HepG2 (cell line): ENCODE results near the gene MARK4. TPM values are rescaled to one million over a fixed set of nuclear protein-coding genes. Genes with fewer than 3 reads are reported as not detected.

ENCODE experiments used
- ATAC-seq: fragments of 200-7000 bp; cut with Tn5 transposase; 3 replicates; pipeline ENCODE4 v1.9.1; 2020; ENCODE audit warnings: mild to moderate bottlenecking, moderate library complexity
- BruUV-seq: library from RNA; stranded (reverse); fragments of 400-500 nt; replicated peaks from 2 replicates; lab custom pipeline; 2021; lab: Mats Ljungman, UMichigan
- CTCF ChIA-PET: fragments of 300-600 bp; formaldehyde crosslinking; extraction: SDS; loops from one replicate; lab custom pipeline; 2021; ENCODE audit warnings: low total read pairs, inconsistent platforms, low intra/inter-chr PET ratio; lab: Yijun Ruan, JAX
- POLR2A ChIA-PET: fragments of 350-600 bp; sonication (Branson Sonifier 250); formaldehyde crosslinking; loops from one replicate; lab custom pipeline; 2020; ENCODE audit warnings: antibody characterized with exemption, inconsistent platforms; lab: Yijun Ruan, JAX
- DNase-seq: peaks from one replicate; pipeline ENCODE4 v3.0.0-alpha.2; 2015; ENCODE audit warnings: low spot score
- FAIRE-seq: peaks from 3 replicates; lab custom pipeline; 2011; peaks lifted over from hg19 to GRCh38; lab: Jason Lieb, UNC
- H2AFZ ChIP-seq: one replicate; pipeline ENCODE4 v1.6.1; 2011; ENCODE audit warnings: low read length, inconsistent platforms
- H3K27ac ChIP-seq: fragments of 300-600 bp; 3 replicates; pipeline ENCODE4 v1.8.0; 2011; ENCODE audit warnings: mixed run types, mild to moderate bottlenecking, mixed read lengths, low read length, inconsistent platforms; ENCODE audit not compliant: insufficient read depth; ENCODE audit errors: extremely low read length
- H3K27me3 ChIP-seq, 2 experiments: fragments of 200-600 bp in 1 of 2; 2 replicates in 1 of 2; 3 replicates in 1 of 2; pipeline versions ENCODE4 v1.6.0 to v1.8.0; 2011; ENCODE audit warnings: low read length in 2 of 2, mild to moderate bottlenecking in 2 of 2, moderate library complexity in 2 of 2, inconsistent platforms in 1 of 2; ENCODE audit not compliant: insufficient read depth in 2 of 2, control insufficient read depth in 1 of 2
- H3K36me3 ChIP-seq, 2 experiments: fragments of 200-600 bp in 1 of 2; replicated peaks in 1 of 2; 2 replicates in 1 of 2; 3 replicates in 1 of 2; pipeline versions ENCODE4 v1.5.1 to v1.8.0; 2011; ENCODE audit warnings: low read length in 2 of 2, inconsistent platforms in 1 of 2; ENCODE audit not compliant: insufficient read depth in 2 of 2, control insufficient read depth in 1 of 2
- H3K4me1 ChIP-seq: 2 replicates; pipeline ENCODE4 v1.5.1; 2012; ENCODE audit warnings: low read length, inconsistent platforms; ENCODE audit not compliant: insufficient read depth
- H3K4me2 ChIP-seq: 2 replicates; pipeline ENCODE4 v1.6.0; 2011; ENCODE audit warnings: low read depth, low read length, inconsistent platforms
- H3K4me3 ChIP-seq, 3 experiments: fragments of 200-600 bp in 1 of 3; sonication (generic), shearing (Covaris generic) in 1 of 3; replicated peaks in 1 of 3; 2 replicates each; pipeline ENCODE4 v1.5.1; 2011 to 2016; ENCODE audit warnings: low read length in 3 of 3, inconsistent platforms in 2 of 3, low read depth in 2 of 3, mild to moderate bottlenecking in 2 of 3, control low read depth in 1 of 3, mixed read lengths in 1 of 3; ENCODE audit not compliant: insufficient read depth in 1 of 3
- H3K79me2 ChIP-seq: one replicate; pipeline ENCODE4 v1.6.1; 2011; ENCODE audit warnings: low read length, inconsistent platforms; ENCODE audit not compliant: insufficient read depth
- H3K9ac ChIP-seq: 2 replicates; pipeline ENCODE4 v1.6.0; 2011; ENCODE audit warnings: mild to moderate bottlenecking, low read depth, low read length, inconsistent platforms; ENCODE audit not compliant: insufficient read depth
- H3K9me3 ChIP-seq: 2 replicates; pipeline ENCODE4 v1.5.1; 2012; ENCODE audit warnings: mild to moderate bottlenecking, low read length
- H4K20me1 ChIP-seq: 2 replicates; pipeline ENCODE4 v1.6.0; 2011; ENCODE audit warnings: inconsistent platforms, mild to moderate bottlenecking, low read length, moderate library complexity; ENCODE audit not compliant: insufficient read depth
- HCFC1 ChIP-seq: fragments of 150-350 bp; IDR thresholded peaks from 2 replicates; pipeline ENCODE4 v1.6.1; 2014; ENCODE audit warnings: low read depth, low read length
- KDM5B ChIP-seq: sonication (generic); formaldehyde crosslinking; IDR thresholded peaks from 2 replicates; pipeline ENCODE4 v1.4.0; 2020; ENCODE audit warnings: missing genetic modification reagents, mild to moderate bottlenecking, borderline replicate concordance
- NFYC ChIP-seq: IDR thresholded peaks from 2 replicates; pipeline ENCODE4 v1.6.1; 2016; ENCODE audit warnings: missing genetic modification reagents, missing compliant biosample characterization
- U2AF1 ChIP-seq: fragments of 200-400 bp; formaldehyde crosslinking; optimal IDR thresholded peaks from 2 replicates; pipeline ENCODE3; 2017; ENCODE audit warnings: mild to moderate bottlenecking, low read depth, low read length
- USF2 ChIP-seq, 2 experiments: sonication (generic) in 1 of 2; formaldehyde crosslinking in 1 of 2; IDR thresholded peaks; 2 replicates each; pipeline versions ENCODE4 v1.5.1 to v1.6.1; 2011 to 2020; ENCODE audit warnings: borderline replicate concordance in 1 of 2, low read depth in 1 of 2, low read length in 1 of 2, mild to moderate bottlenecking in 1 of 2, missing genetic modification reagents in 1 of 2, moderate library complexity in 1 of 2
- ZNF431 ChIP-seq: sonication (generic); formaldehyde crosslinking; IDR thresholded peaks from 2 replicates; pipeline ENCODE4 v1.9.0; 2022; ENCODE audit warnings: missing genetic modification reagents, low read depth, mild to moderate bottlenecking, borderline replicate concordance
- ZNF530 ChIP-seq: sonication (generic); formaldehyde crosslinking; IDR thresholded peaks from 2 replicates; pipeline ENCODE4 v1.5.0; 2020; ENCODE audit warnings: low read depth, mild to moderate bottlenecking, missing genetic modification reagents
- WGBS: methylation state at CpG from one replicate; pipeline ENCODE4 v1.1.6; 2017; ENCODE audit warnings: low lambda C conversion rate; 5-methylcytosine and 5-hydroxymethylcytosine counted together
- in situ Hi-C: cut with HindIII; loops from 2 replicates; pipeline ENCODE4 v1.10.0; 2017; ENCODE audit warnings: low pct_unique_long_range_greater_than_20kb; ENCODE audit not compliant: extremely low pct_ligation_motif_present
- intact Hi-C: fragments of 100-400 bp; cut with micrococcal nuclease; formaldehyde crosslinking; loops from one replicate; pipeline ENCODE4 v1.10.0; 2022; ENCODE audit not compliant: unreplicated experiment
- polyA plus RNA-seq, 8 experiments: library from polyadenylated mRNA; depleted of rRNA in 3 of 8; stranded (reverse) in 7 of 8; unstranded in 1 of 8; fragments of >200 nt; fragmentation: Illumina TruSeq in 4 of 8; extraction: Trizol in 4 of 8; gene quantifications; 2 replicates each; pipeline versions ENCODE4 v1.2.1 to v1.2.3, GENCODE V29; 2011 to 2016; ENCODE audit warnings: low read depth in 4 of 8, missing spikeins in 1 of 8, mixed read lengths in 1 of 8; ENCODE audit not compliant: insufficient read depth in 1 of 8
- total RNA-seq, 5 experiments: library from RNA; depleted of rRNA; stranded (reverse); fragments of >200 nt; fragmentation: Illumina TruSeq; extraction: Trizol; gene quantifications; 2 replicates each; pipeline ENCODE4 v1.2.3, GENCODE V29; 2016; ENCODE audit warnings: low read depth in 1 of 5
- TF ChIP-seq, protein P1 (sequence below): sonication (generic); formaldehyde crosslinking; IDR thresholded peaks from 2 replicates; pipeline ENCODE4 v1.8.0; 2022; ENCODE audit warnings: mild to moderate bottlenecking, missing genetic modification reagents; ENCODE audit not compliant: insufficient replicate concordance
- TF ChIP-seq, protein P2 (sequence below): sonication (generic); formaldehyde crosslinking; IDR thresholded peaks from 2 replicates; pipeline ENCODE4 v1.9.0; 2021; ENCODE audit warnings: missing genetic modification reagents, mild to moderate bottlenecking, borderline replicate concordance

The MARK4 gene
- total and polyA plus RNA-seq, 2 of the 13 experiments (the other 11 are each of a cell fraction or from before 2014, with no cell fraction given): 7.0 to 12.2 TPM

- Histone ChIP-seq H3K36me3 (no peaks in the 10 kb centered on the region), H3K9me3 (no peaks in the 10 kb centered on the region), H3K27ac (no peak overlapping the region), H2AFZ (no peak overlapping the region), H3K27me3 (peaks cover 2 to 7% of the 10 kb centered on the region in 2 experiments; a peak in 1 of 5 replicates), H3K4me2 (peak overlapping the region; percentile 33; the same call in 1 of the 2 replicates), H4K20me1 (no peaks in the 10 kb centered on the region), H3K4me1 (peaks cover 37% of the 10 kb centered on the region), H3K4me3 (no peak overlapping the region), H3K9ac (no peak overlapping the region), H3K79me2 (no peaks in the 10 kb centered on the region)
- DNase-seq (no peak), FAIRE-seq (no peak), ATAC-seq (no peak)
- no TSS peak for BruUV-seq
- in situ Hi-C loops (no loop called here), intact Hi-C loops (no loop called here)
- ChIA-PET CTCF (no interaction called here), POLR2A (interaction anchor here (0.7 kb wide), 1 partner anchor 13 kb away, joined by 3 read pairs; no protein-coding TSS in a partner anchor)
- WGBS: 46% methylated on average over 10 of the region's 10 CpGs
- TF ChIP-seq KDM5B (CRISPR knock-in tag) (no peak), U2AF1 (no peak), ZNF530 (no peak), HCFC1 (no peak), NFYC (CRISPR knock-in tag) (peak; percentile 74), USF2 (IDR thresholded peaks at IDR 0.05; ENCODE audit: low read depth, low read length) (peak; percentile 72), USF2 (CRISPR knock-in tag; IDR thresholded peaks at IDR 0.05; ENCODE audit: borderline replicate concordance) (peak; percentile 52; the same call in 1 of the 2 replicates), ZNF431 (no peak)
- TF ChIP-seq, protein P1, sequence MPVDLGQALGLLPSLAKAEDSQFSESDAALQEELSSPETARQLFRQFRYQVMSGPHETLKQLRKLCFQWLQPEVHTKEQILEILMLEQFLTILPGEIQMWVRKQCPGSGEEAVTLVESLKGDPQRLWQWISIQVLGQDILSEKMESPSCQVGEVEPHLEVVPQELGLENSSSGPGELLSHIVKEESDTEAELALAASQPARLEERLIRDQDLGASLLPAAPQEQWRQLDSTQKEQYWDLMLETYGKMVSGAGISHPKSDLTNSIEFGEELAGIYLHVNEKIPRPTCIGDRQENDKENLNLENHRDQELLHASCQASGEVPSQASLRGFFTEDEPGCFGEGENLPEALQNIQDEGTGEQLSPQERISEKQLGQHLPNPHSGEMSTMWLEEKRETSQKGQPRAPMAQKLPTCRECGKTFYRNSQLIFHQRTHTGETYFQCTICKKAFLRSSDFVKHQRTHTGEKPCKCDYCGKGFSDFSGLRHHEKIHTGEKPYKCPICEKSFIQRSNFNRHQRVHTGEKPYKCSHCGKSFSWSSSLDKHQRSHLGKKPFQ: no peak
- TF ChIP-seq, protein P2, sequence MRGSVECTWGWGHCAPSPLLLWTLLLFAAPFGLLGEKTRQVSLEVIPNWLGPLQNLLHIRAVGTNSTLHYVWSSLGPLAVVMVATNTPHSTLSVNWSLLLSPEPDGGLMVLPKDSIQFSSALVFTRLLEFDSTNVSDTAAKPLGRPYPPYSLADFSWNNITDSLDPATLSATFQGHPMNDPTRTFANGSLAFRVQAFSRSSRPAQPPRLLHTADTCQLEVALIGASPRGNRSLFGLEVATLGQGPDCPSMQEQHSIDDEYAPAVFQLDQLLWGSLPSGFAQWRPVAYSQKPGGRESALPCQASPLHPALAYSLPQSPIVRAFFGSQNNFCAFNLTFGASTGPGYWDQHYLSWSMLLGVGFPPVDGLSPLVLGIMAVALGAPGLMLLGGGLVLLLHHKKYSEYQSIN (CRISPR knock-in tag): no peak
Measured at GRCh38 chr19:45333609-45334303, 82.7 kb downstream of the MARK4 start.
